Psoas muscle (tissue), 8 donors: ENCODE results near the gene AQP12A. TPM values are rescaled to one million over a fixed set of nuclear protein-coding genes. Genes with fewer than 3 reads are reported as not detected.
"Not testable (repeated sequence)": the region's sequence is repeated elsewhere in the genome, so short reads cannot be mapped to it uniquely, and the experiment has no call there.

Experiments used
- ATAC-seq, 4 donors: fragments of 200-7000 bp; cut with Tn5 transposase; one replicate each; pipeline ENCODE4 v1.9.1; 2020; ENCODE audit warnings: moderate library complexity in 3 of 4, mild to moderate bottlenecking in 2 of 4
- DNase-seq, 2 donors: peaks; one replicate each; pipeline ENCODE4 v3.0.0-alpha.2; 2020
- H3K27ac ChIP-seq: fragments of 200-600 bp; one replicate; pipeline ENCODE4 v1.8.0; 2022
- H3K27me3 ChIP-seq, 3 donors: fragments of 200-600 bp in 1 of 3; one replicate each; pipeline versions ENCODE4 v1.6.1 to v1.8.0; 2013 to 2022; ENCODE audit warnings: low read length in 2 of 3, mild to moderate bottlenecking in 2 of 3, moderate library complexity in 1 of 3; ENCODE audit not compliant: insufficient read depth in 3 of 3
- H3K36me3 ChIP-seq, 2 donors: fragments of 200-600 bp in 1 of 2; one replicate each; pipeline versions ENCODE4 v1.6.1 to v1.8.0; 2013 to 2022; ENCODE audit warnings: low read depth in 1 of 2, mild to moderate bottlenecking in 1 of 2, moderate library complexity in 1 of 2; ENCODE audit not compliant: insufficient read depth in 1 of 2
- H3K4me1 ChIP-seq: fragments of 200-600 bp; one replicate; pipeline ENCODE4 v1.8.0; 2022
- H3K4me3 ChIP-seq: fragments of 200-600 bp; one replicate; pipeline ENCODE4 v1.8.0; 2022; ENCODE audit warnings: mild to moderate bottlenecking
- H3K9me3 ChIP-seq: fragments of 200-600 bp; one replicate; pipeline ENCODE4 v1.8.0; 2022
- WGBS, 3 donors: extraction: QIAGEN DNeasy Blood & Tissue Kit; methylation state at CpG; one replicate each; pipeline versions ENCODE4 v1.1.6 to v1.1.7; 2013; 5-methylcytosine and 5-hydroxymethylcytosine counted together
- intact Hi-C, 2 donors: fragments of 100-400 bp; cut with DNase I; formaldehyde crosslinking; loops; one replicate each; pipeline versions ENCODE4 v1.11.0 to v1.14.2; 2022
- long read RNA-seq, 2 donors: library from polyadenylated mRNA; unstranded; transcript quantifications; one replicate each; pipeline ENCODE4 v2.0.0, GENCODE V29; 2021
- polyA plus RNA-seq, 3 donors: library from polyadenylated mRNA; stranded (reverse); fragments of 200-250 nt; gene quantifications; one replicate each; pipeline ENCODE4 v1.2.3, GENCODE V29; 2013
- total RNA-seq, 4 donors: library from RNA; stranded (reverse); fragmentation: NEBNext Ultra II Directional in 2 of 4; extraction: Animal tissue kit (Norgen Biotek cat#: 25700) in 2 of 4; gene quantifications; one replicate each; pipeline versions ENCODE4 v1.2.1 to v1.2.4, GENCODE V29; 2021 to 2023
- TF ChIP-seq, protein P1 (sequence below): fragments of 200-600 bp; IDR thresholded peaks from one replicate; pipeline ENCODE4 v1.8.0; 2022; ENCODE audit warnings: antibody characterized with exemption
- donor health status: healthy with polysubstance abuse.
- donor health status: DM: no; HTN: no; CAD: no; lungs with moderate emphysema.
- donor health status: Bipolar disorder and iron deficiency.
- donor health status: healthy.
- donor health status: DM: yes; HTN: yes; CAD: no.
- donor health status: DM: no; HTN: no; CAD: no.
- donor health status: DM: no; HTN: no; CAD: no.
- donor health status: DM: yes; HTN: yes; CAD: no.

The AQP12A gene, protein sequence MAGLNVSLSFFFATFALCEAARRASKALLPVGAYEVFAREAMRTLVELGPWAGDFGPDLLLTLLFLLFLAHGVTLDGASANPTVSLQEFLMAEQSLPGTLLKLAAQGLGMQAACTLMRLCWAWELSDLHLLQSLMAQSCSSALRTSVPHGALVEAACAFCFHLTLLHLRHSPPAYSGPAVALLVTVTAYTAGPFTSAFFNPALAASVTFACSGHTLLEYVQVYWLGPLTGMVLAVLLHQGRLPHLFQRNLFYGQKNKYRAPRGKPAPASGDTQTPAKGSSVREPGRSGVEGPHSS
- not detected for total RNA-seq
- polyA plus RNA-seq = not detected
- long read RNA-seq, donor 1 = 0 reads
- long read RNA-seq, donor 2 = 0 reads

DNA sequence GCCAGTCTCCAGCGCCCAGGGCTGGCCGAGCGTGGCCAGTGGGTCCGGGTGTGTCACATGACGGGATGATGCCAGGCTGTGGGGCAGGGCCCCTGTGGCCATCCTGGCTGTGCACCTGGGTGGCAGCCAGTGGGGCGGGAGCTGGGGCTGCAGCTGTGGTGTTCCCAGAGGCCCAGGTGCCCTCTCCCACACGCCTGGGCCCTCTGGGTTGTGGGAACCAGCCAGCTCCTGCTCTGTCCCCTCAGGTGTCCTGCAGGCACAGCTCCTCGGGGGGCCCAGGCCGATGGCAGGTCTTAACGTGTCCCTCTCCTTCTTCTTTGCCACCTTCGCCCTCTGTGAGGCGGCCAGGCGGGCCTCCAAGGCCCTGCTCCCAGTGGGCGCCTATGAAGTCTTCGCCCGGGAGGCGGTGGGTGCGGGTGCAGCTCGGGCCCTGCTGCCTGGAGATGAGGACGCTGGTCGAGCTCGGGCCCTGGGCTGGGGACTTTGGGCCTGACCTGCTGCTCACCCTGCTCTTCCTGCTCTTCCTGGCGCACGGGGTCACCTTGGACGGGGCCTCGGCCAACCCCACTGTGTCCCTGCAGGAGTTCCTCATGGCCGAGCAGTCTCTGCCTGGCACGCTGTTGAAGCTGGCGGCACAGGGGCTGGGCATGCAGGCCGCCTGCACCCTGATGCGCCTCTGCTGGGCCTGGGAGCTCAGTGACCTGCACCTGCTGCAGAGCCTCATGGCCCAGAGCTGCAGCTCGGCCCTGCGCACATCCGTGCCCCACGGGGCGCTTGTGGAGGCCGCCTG is at the start of gene AQP12A:
AQP12A (plus strand) TSS at position 236 of the 790 bp plus-strand sequence; CDS start at position 284, 48 bp downstream.
- H3K27me3 ChIP-seq, H3K36me3 ChIP-seq, DNase-seq, H3K9me3 ChIP-seq, intact Hi-C loops, H3K4me3 ChIP-seq, H3K27ac ChIP-seq, ATAC-seq, H3K4me1 ChIP-seq: not testable (repeated sequence)
- WGBS, 3 donors = 90 to 97% (median 91%) methylated on average over 6 to 27 of the region's 37 CpGs

DNA sequence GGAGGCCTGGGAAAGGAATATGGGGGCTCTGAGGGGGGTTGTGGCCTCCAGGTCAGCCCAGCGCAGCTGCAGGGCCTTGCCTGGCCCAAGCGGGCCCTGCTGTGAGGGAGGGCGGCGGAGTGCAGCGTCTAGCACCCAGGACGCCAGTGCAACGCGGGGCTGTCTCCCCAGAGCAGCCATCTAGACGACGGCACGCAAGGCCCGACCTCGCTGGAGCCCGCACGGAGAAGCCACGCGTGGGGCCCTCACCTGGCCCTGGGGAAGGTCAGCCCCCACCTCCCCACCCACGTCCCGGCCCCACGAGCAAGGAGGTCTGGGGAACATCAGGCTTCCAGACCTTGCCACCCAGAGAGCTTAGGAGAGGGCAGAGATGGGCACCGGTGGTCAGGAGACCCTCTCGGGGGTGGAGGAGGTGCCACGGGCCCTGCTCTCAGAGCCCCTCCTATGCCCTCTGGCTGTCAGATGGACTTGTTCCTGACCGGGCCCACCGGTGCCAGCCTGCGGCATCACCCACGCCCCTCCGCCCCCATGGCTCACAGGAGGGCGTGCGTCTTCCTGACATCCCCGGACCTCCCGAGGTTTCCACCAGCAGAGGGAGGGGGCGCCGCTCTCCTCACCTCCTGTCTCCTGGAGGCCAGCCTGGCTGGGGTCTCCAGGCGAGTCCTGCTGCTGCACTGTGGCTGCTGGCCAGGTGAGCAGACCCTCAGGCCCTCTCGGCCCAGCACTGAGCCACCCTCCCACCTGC is 49.4 kb upstream of the AQP12A start:
- no peak overlapping the region for H3K4me3 ChIP-seq
- DNase-seq = peak in 1 of 2 donors; percentile 32
- TF ChIP-seq, protein P1, sequence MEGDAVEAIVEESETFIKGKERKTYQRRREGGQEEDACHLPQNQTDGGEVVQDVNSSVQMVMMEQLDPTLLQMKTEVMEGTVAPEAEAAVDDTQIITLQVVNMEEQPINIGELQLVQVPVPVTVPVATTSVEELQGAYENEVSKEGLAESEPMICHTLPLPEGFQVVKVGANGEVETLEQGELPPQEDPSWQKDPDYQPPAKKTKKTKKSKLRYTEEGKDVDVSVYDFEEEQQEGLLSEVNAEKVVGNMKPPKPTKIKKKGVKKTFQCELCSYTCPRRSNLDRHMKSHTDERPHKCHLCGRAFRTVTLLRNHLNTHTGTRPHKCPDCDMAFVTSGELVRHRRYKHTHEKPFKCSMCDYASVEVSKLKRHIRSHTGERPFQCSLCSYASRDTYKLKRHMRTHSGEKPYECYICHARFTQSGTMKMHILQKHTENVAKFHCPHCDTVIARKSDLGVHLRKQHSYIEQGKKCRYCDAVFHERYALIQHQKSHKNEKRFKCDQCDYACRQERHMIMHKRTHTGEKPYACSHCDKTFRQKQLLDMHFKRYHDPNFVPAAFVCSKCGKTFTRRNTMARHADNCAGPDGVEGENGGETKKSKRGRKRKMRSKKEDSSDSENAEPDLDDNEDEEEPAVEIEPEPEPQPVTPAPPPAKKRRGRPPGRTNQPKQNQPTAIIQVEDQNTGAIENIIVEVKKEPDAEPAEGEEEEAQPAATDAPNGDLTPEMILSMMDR = no peak
- no peak for ATAC-seq
- H3K9me3 ChIP-seq = no peaks in the 10 kb centered on the region
- no peak overlapping the region for H3K27ac ChIP-seq
- H3K27me3 ChIP-seq = peaks cover 0 to 19% (median 12%) of the 10 kb centered on the region in 3 donors
- no peaks in the 10 kb centered on the region for H3K36me3 ChIP-seq
- 74 to 83% (median 80%) methylated on average over 35 to 36 of the region's 36 CpGs for WGBS, 3 donors
- no peaks in the 10 kb centered on the region for H3K4me1 ChIP-seq
- intact Hi-C loops = no loop called here

DNA sequence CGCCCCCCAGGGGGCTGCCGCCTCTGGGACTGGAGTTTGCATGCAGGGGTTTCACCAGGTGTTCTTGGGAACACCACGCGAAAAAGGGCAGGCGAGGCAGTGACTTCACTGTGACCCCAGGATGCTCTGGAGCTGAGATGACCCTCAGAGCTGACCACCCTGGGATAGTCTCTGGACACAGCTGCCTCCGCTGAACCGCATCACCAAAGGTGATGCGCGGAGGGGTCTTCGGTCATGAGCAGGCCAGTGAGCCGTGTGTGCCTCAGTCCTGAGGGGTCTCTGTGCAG is 48.9 kb upstream of the AQP12A start:
- no peak for ATAC-seq
- Histone ChIP-seq H3K4me3 (no peak overlapping the region), H3K27me3 (peaks cover 0 to 22% (median 14%) of the 10 kb centered on the region in 3 donors), H3K4me1 (no peaks in the 10 kb centered on the region), H3K27ac (no peak overlapping the region), H3K36me3 (no peaks in the 10 kb centered on the region), H3K9me3 (no peaks in the 10 kb centered on the region)
- WGBS, 3 donors = 82 to 89% (median 85%) methylated on average over 11 of the region's 11 CpGs
- intact Hi-C loops = no loop called here
- DNase-seq = no peak
- TF ChIP-seq, protein P1 = no peak

- TF ChIP-seq, protein P1 = no peak
- intact Hi-C loops = no loop called here
- Histone ChIP-seq H3K27ac (no peak overlapping the region), H3K4me1 (no peaks in the 10 kb centered on the region), H3K9me3 (no peaks in the 10 kb centered on the region), H3K36me3 (no peaks in the 10 kb centered on the region), H3K27me3 (peaks cover 0 to 27% (median 16%) of the 10 kb centered on the region in 3 donors), H3K4me3 (no peak overlapping the region)
- 62 to 71% (median 63%) methylated on average over 11 to 13 of the region's 13 CpGs for WGBS, 3 donors
- ATAC-seq = no peak
- DNase-seq = peak in 1 of 2 donors; percentile 27
Measured at GRCh38 chr2:240643093-240643810, 48.4 kb upstream of the AQP12A start.
